ENCODE data around the gene FAM219A. TPM values are rescaled to one million over a fixed set of nuclear protein-coding genes. Genes with fewer than 3 reads are reported as not detected.
A peak's percentile ranks its signal among the peaks of the same experiment; 100 is the strongest.

The FAM219A gene
- total RNA-seq, 3 donors from 2014 or later = 8.2 to 9.2 (median 9.0) TPM

- peak in 1 of 2 donors; percentile 42 for DNase-seq (ENCODE audit: low spot score in 2 of 2)
- Histone ChIP-seq H3K36me3 (no peaks in the 10 kb centered on the region), H3K27ac (no peak overlapping the region), H3K27me3 (no peaks in the 10 kb centered on the region), H3K9me3 (no peaks in the 10 kb centered on the region), H3K4me1 (no peaks in the 10 kb centered on the region), H3K4me3 (no peak overlapping the region)
- intact Hi-C loops (cut with DNase I; ENCODE audit: low total_unique reads) = no loop called here
- TF ChIP-seq POLR2AphosphoS5 (IDR thresholded peaks at IDR 0.05) (no peak), CTCF (IDR thresholded peaks at IDR 0.05) (peak; percentile 16 to 73 (median 67)), POLR2A (IDR thresholded peaks at IDR 0.05) (no peak)
Observed at GRCh38 chr9:34437006-34437925, 21.1 kb downstream of the FAM219A start.

- TF ChIP-seq CTCF (IDR thresholded peaks at IDR 0.05) (no peak), POLR2AphosphoS5 (IDR thresholded peaks at IDR 0.05) (no peak), POLR2A (IDR thresholded peaks at IDR 0.05) (no peak)
- Histone ChIP-seq H3K36me3 (no peaks in the 10 kb centered on the region), H3K9me3 (no peaks in the 10 kb centered on the region), H3K27ac (no peak overlapping the region), H3K4me1 (peaks cover 0 to 4% of the 10 kb centered on the region in 2 donors), H3K4me3 (no peak overlapping the region), H3K27me3 (no peaks in the 10 kb centered on the region)
- intact Hi-C loops (cut with DNase I; ENCODE audit: low total_unique reads) = no loop called here
- DNase-seq (ENCODE audit: low spot score in 2 of 2) = no peak
Observed at GRCh38 chr9:34431667-34432066, 26.7 kb downstream of the FAM219A start.

GRCh38 chr9:34430843-34431437, 27.4 kb downstream of the FAM219A start:
- H3K27ac ChIP-seq = no peak overlapping the region
- no peaks in the 10 kb centered on the region for H3K9me3 ChIP-seq
- intact Hi-C loops (cut with DNase I; ENCODE audit: low total_unique reads) = no loop called here
- no peaks in the 10 kb centered on the region for H3K36me3 ChIP-seq
- no peaks in the 10 kb centered on the region for H3K27me3 ChIP-seq
- peak in 1 of 2 donors; percentile 19 for DNase-seq (ENCODE audit: low spot score in 2 of 2)
- H3K4me1 ChIP-seq = peaks cover 0 to 4% of the 10 kb centered on the region in 2 donors
- TF ChIP-seq POLR2A (IDR thresholded peaks at IDR 0.05) (no peak), CTCF (IDR thresholded peaks at IDR 0.05) (no peak), POLR2AphosphoS5 (IDR thresholded peaks at IDR 0.05) (no peak)
- H3K4me3 ChIP-seq = no peak overlapping the region

- H3K27ac ChIP-seq = no peak overlapping the region
- peaks cover 0 to 4% of the 10 kb centered on the region in 2 donors for H3K4me1 ChIP-seq
- TF ChIP-seq CTCF (IDR thresholded peaks at IDR 0.05) (no peak), POLR2A (IDR thresholded peaks at IDR 0.05) (no peak), POLR2AphosphoS5 (IDR thresholded peaks at IDR 0.05) (no peak)
- DNase-seq (ENCODE audit: low spot score in 2 of 2) = no peak
- no peaks in the 10 kb centered on the region for H3K9me3 ChIP-seq
- H3K36me3 ChIP-seq = no peaks in the 10 kb centered on the region
- no peak overlapping the region for H3K4me3 ChIP-seq
- intact Hi-C loops (cut with DNase I; ENCODE audit: low total_unique reads) = no loop called here
- no peaks in the 10 kb centered on the region for H3K27me3 ChIP-seq
Observed at GRCh38 chr9:34428325-34428958, 29.9 kb downstream of the FAM219A start.

Data from breast epithelium (tissue), 4 donors.